Spleen (tissue), 11 donors: ENCODE measurements around the gene ERCC6L. TPM values are rescaled to one million over a fixed set of nuclear protein-coding genes. Genes with fewer than 3 reads are reported as not detected.

Source experiments
- DNase-seq: peaks from one replicate; pipeline ENCODE4 v3.0.0-alpha.2; 2020
- H3K27ac ChIP-seq, 8 donors: fragments of 200-600 bp; sonication (generic) in 7 of 8; 1 replicate in 4 of 8; 2 replicates in 4 of 8; pipeline versions ENCODE4 v1.5.0 to v1.8.0; 2016 to 2021; ENCODE audit warnings: inconsistent platforms in 4 of 8, mild to moderate bottlenecking in 4 of 8, moderate library complexity in 1 of 8
- H3K27me3 ChIP-seq, 7 donors: fragments of 200-600 bp; sonication (generic) in 6 of 7; replicated peaks in 1 of 7; 1 replicate in 4 of 7; 2 replicates in 3 of 7; pipeline versions ENCODE4 v1.5.0 to v1.8.0; 2016 to 2021; ENCODE audit warnings: inconsistent platforms in 3 of 7, mild to moderate bottlenecking in 1 of 7
- H3K36me3 ChIP-seq, 6 donors: fragments of 200-600 bp; sonication (generic) in 5 of 6; 1 replicate in 4 of 6; 2 replicates in 2 of 6; pipeline versions ENCODE4 v1.5.0 to v1.8.0; 2016 to 2021; ENCODE audit warnings: inconsistent platforms in 2 of 6
- H3K4me1 ChIP-seq, 6 donors: fragments of 200-600 bp; sonication (generic) in 5 of 6; 1 replicate in 3 of 6; 2 replicates in 3 of 6; pipeline versions ENCODE4 v1.5.0 to v1.8.0; 2016 to 2021; ENCODE audit warnings: inconsistent platforms in 3 of 6
- H3K4me3 ChIP-seq, 8 donors: fragments of 200-600 bp; sonication (generic) in 7 of 8; 1 replicate in 4 of 8; 2 replicates in 4 of 8; pipeline versions ENCODE4 v1.5.0 to v1.8.0; 2016 to 2021; ENCODE audit warnings: inconsistent platforms in 4 of 8, mild to moderate bottlenecking in 4 of 8, moderate library complexity in 2 of 8
- H3K9me3 ChIP-seq, 8 donors: fragments of 200-600 bp; sonication (generic) in 7 of 8; 1 replicate in 4 of 8; 2 replicates in 4 of 8; pipeline versions ENCODE4 v1.5.0 to v1.8.0; 2016 to 2021; ENCODE audit warnings: inconsistent platforms in 4 of 8
- CTCF ChIP-seq, 11 experiments: fragments of 200-600 bp in 7 of 11; fragments of 450-650 bp in 4 of 11; sonication (generic) in 4 of 11; IDR thresholded peaks in 8 of 11; conservative IDR thresholded peaks in 3 of 11; 1 replicate in 7 of 11; 2 replicates in 4 of 11; pipeline versions ENCODE4 v1.4.0 to v1.8.0; 2016 to 2021; ENCODE audit warnings: antibody characterized with exemption in 11 of 11, inconsistent platforms in 4 of 11, mild to moderate bottlenecking in 1 of 11
- POLR2A ChIP-seq, 3 donors: fragments of 450-650 bp; IDR thresholded peaks; one replicate each; pipeline ENCODE4 v1.5.1; 2017; ENCODE audit warnings: antibody characterized with exemption in 3 of 3, mild to moderate bottlenecking in 1 of 3
- POLR2AphosphoS5 ChIP-seq, 3 donors: sonication (generic); formaldehyde crosslinking; IDR thresholded peaks; one replicate each; pipeline ENCODE4 v1.5.1; 2017; ENCODE audit warnings: antibody characterized with exemption in 3 of 3
- WGBS, 5 donors: extraction: QIAGEN DNeasy Blood & Tissue Kit in 3 of 5; methylation state at CpG; one replicate each; pipeline versions ENCODE4 v1.1.5 to v1.1.7; 2013 to 2018; 5-methylcytosine and 5-hydroxymethylcytosine counted together
- intact Hi-C: fragments of 100-400 bp; cut with DNase I; formaldehyde crosslinking; loops from one replicate; pipeline ENCODE4 v1.15.0; 2023; ENCODE audit warnings: low total_unique reads
- polyA plus RNA-seq, 3 donors: library from polyadenylated mRNA; stranded (reverse); fragments of 200-250 nt; gene quantifications; one replicate each; pipeline ENCODE4 v1.2.1, GENCODE V29; 2013
- total RNA-seq, 7 donors: library from RNA; depleted of rRNA in 3 of 7; stranded (reverse); fragments of >200 nt in 3 of 7; fragmentation: NEBNext Ultra II Directional in 4 of 7; extraction: Animal tissue kit (Norgen Biotek cat#: 25700) in 4 of 7; gene quantifications; one replicate each; pipeline versions ENCODE4 v1.1.0 to v1.2.1, GENCODE V29; 2016 to 2021
- donor health status: healthy with polysubstance abuse.
- donor health status: DM: no; HTN: no; CAD: no; lungs with moderate emphysema.
- donor health status: DM: no; HTN: no; CAD: no.
- donor health status: Bipolar disorder and iron deficiency.
- donor health status: healthy.
- donor health status: DM: no; HTN: no; CAD: no.
- donor health status: DM: yes; HTN: yes; CAD: no.

Gene ERCC6L
- total and polyA plus RNA-seq, 10 donors: 0.30 to 1.4 (median 0.77) TPM

GRCh38 chrX:72254816-72255215 is 16.0 kb upstream of the ERCC6L start:
- intact Hi-C loops: no loop called here
- WGBS, 5 donors: 8 to 26% (median 16%) methylated on average over 14 to 17 of the region's 17 CpGs
- H3K27me3 ChIP-seq: peaks cover 0 to 31% (median 0%) of the 10 kb centered on the region in 7 donors
- no peak for TF ChIP-seq POLR2A (IDR thresholded peaks at IDR 0.05)
- TF ChIP-seq CTCF (IDR thresholded peaks at IDR 0.05 in 8 of 11, conservative IDR thresholded peaks at IDR 0.05 in 3 of 11): no peak
- no peak for TF ChIP-seq POLR2AphosphoS5 (IDR thresholded peaks at IDR 0.05)
- H3K9me3 ChIP-seq: no peaks in the 10 kb centered on the region
- no peaks in the 10 kb centered on the region for H3K4me1 ChIP-seq
- H3K27ac ChIP-seq: no peak overlapping the region
- no peak overlapping the region for H3K4me3 ChIP-seq
- DNase-seq: no peak
- no peaks in the 10 kb centered on the region for H3K36me3 ChIP-seq

- Histone ChIP-seq H3K27me3 (peaks cover 0 to 31% (median 0%) of the 10 kb centered on the region in 7 donors), H3K9me3 (no peaks in the 10 kb centered on the region), H3K4me1 (no peaks in the 10 kb centered on the region), H3K36me3 (no peaks in the 10 kb centered on the region), H3K4me3 (no peak overlapping the region), H3K27ac (no peak overlapping the region)
- TF ChIP-seq CTCF (IDR thresholded peaks at IDR 0.05 in 8 of 11, conservative IDR thresholded peaks at IDR 0.05 in 3 of 11): no peak
- no peak for DNase-seq
- intact Hi-C loops: no loop called here
These were observed 14.9 kb upstream of the ERCC6L start for GRCh38 chrX:72253686-72254085.

GRCh38 chrX:72247206-72247942 is 8.5 kb upstream of the ERCC6L start:
- no peak for DNase-seq
- no peaks in the 10 kb centered on the region for H3K9me3 ChIP-seq
- intact Hi-C loops: no loop called here
- H3K4me3 ChIP-seq: no peak overlapping the region
- TF ChIP-seq POLR2A (IDR thresholded peaks at IDR 0.05) (no peak), POLR2AphosphoS5 (IDR thresholded peaks at IDR 0.05) (no peak), CTCF (IDR thresholded peaks at IDR 0.05 in 8 of 11, conservative IDR thresholded peaks at IDR 0.05 in 3 of 11) (no peak)
- 47 to 86% (median 66%) methylated on average over 1 to 2 of the region's 2 CpGs for WGBS, 5 donors
- no peaks in the 10 kb centered on the region for H3K4me1 ChIP-seq
- no peak overlapping the region for H3K27ac ChIP-seq
- no peaks in the 10 kb centered on the region for H3K27me3 ChIP-seq
- H3K36me3 ChIP-seq: no peaks in the 10 kb centered on the region

- Histone ChIP-seq H3K36me3 (no peaks in the 10 kb centered on the region), H3K27me3 (no peaks in the 10 kb centered on the region), H3K9me3 (no peaks in the 10 kb centered on the region), H3K4me3 (no peak overlapping the region), H3K4me1 (no peaks in the 10 kb centered on the region), H3K27ac (no peak overlapping the region)
- intact Hi-C loops: no loop called here
- TF ChIP-seq POLR2A (IDR thresholded peaks at IDR 0.05) (no peak), CTCF (IDR thresholded peaks at IDR 0.05 in 8 of 11, conservative IDR thresholded peaks at IDR 0.05 in 3 of 11) (peak; percentile 26 to 75 (median 69))
- WGBS, 5 donors: 93 to 100% (median 98%) methylated on average over 3 of the region's 3 CpGs
- no peak for DNase-seq
These were observed 6.7 kb upstream of the ERCC6L start for GRCh38 chrX:72245461-72246089.
